Gastrocnemius medialis (tissue), 4 donors: ENCODE results near the gene NACA2. TPM values are rescaled to one million over a fixed set of nuclear protein-coding genes. Genes with fewer than 3 reads are reported as not detected.

ENCODE experiments used
- ATAC-seq, 2 donors: fragments of 150-250 bp; one replicate each; pipeline ENCODE4 v1.9.1; 2016
- DNase-seq, 2 donors: peaks; one replicate each; pipeline ENCODE4 v3.0.0-alpha.2; 2019
- H3K27ac ChIP-seq, 4 donors: fragments of 200-600 bp; sonication (generic); 1 replicate in 1 of 4; 2 replicates in 3 of 4; pipeline ENCODE4 v1.5.1; 2016 to 2018; ENCODE audit warnings: mild to moderate bottlenecking in 2 of 4, moderate library complexity in 1 of 4
- H3K27me3 ChIP-seq, 3 donors: fragments of 200-600 bp; sonication (generic) in 2 of 3; 1 replicate in 1 of 3; 2 replicates in 2 of 3; pipeline versions ENCODE4 v1.5.1 to v1.6.0; 2016 to 2019; ENCODE audit warnings: mild to moderate bottlenecking in 1 of 3, moderate library complexity in 1 of 3
- H3K36me3 ChIP-seq, 2 donors: fragments of 200-600 bp; sonication (generic) in 1 of 2; one replicate each; pipeline ENCODE4 v1.5.1; 2017 to 2018
- H3K4me1 ChIP-seq, 2 donors: fragments of 200-600 bp; sonication (generic) in 1 of 2; one replicate each; pipeline ENCODE4 v1.5.1; 2016 to 2017; ENCODE audit warnings: mild to moderate bottlenecking in 2 of 2
- H3K4me3 ChIP-seq, 4 donors: fragments of 200-600 bp; sonication (generic) in 3 of 4; 1 replicate in 1 of 4; 2 replicates in 3 of 4; pipeline ENCODE4 v1.5.1; 2016 to 2019; ENCODE audit warnings: mild to moderate bottlenecking in 2 of 4
- H3K9me3 ChIP-seq, 3 donors: fragments of 200-600 bp; sonication (generic) in 2 of 3; 1 replicate in 1 of 3; 2 replicates in 2 of 3; pipeline ENCODE4 v1.5.1; 2016 to 2019
- POLR2A ChIP-seq, 2 donors: fragments of 450-650 bp; IDR thresholded peaks; one replicate each; pipeline ENCODE4 v1.6.1; 2017; ENCODE audit warnings: antibody characterized with exemption in 2 of 2, mild to moderate bottlenecking in 2 of 2, moderate library complexity in 2 of 2
- in situ Hi-C, 4 donors: fragments of 200-750 bp; cut with MboI; loops; one replicate each; pipeline versions ENCODE4 v1.15.0 to v1.8.0; 2017; ENCODE audit warnings: low sequenced_read_pairs in 4 of 4
- intact Hi-C: fragments of 100-400 bp; cut with DNase I; formaldehyde crosslinking; loops from one replicate; pipeline ENCODE4 v1.15.1; 2023; ENCODE audit warnings: low total_unique reads
- total RNA-seq, 4 donors: library from RNA; depleted of rRNA; stranded (reverse); fragments of >200 nt; gene quantifications; one replicate each; pipeline versions ENCODE4 v1.1.0 to v1.2.3, GENCODE V29; 2016
- TF ChIP-seq, protein P1 (sequence below), 5 experiments: fragments of 450-650 bp in 3 of 5; fragments of 200-600 bp in 2 of 5; sonication (generic) in 2 of 5; IDR thresholded peaks in 4 of 5; conservative IDR thresholded peaks in 1 of 5; 1 replicate in 4 of 5; 2 replicates in 1 of 5; pipeline ENCODE4 v1.5.1; 2016 to 2019; ENCODE audit warnings: antibody characterized with exemption in 5 of 5, mild to moderate bottlenecking in 3 of 5, moderate library complexity in 3 of 5

The NACA2 gene
- total RNA-seq, 4 donors from 2014 or later: not detected

- no peaks in the 10 kb centered on the region for H3K36me3 ChIP-seq
- H3K4me3 ChIP-seq: no peak overlapping the region
- H3K9me3 ChIP-seq: no peaks in the 10 kb centered on the region
- intact Hi-C loops (no loop called here), in situ Hi-C loops (no loop called here)
- H3K4me1 ChIP-seq: no peaks in the 10 kb centered on the region
- no peaks in the 10 kb centered on the region for H3K27me3 ChIP-seq
- no peak overlapping the region for H3K27ac ChIP-seq
- DNase-seq (no peak), ATAC-seq (no peak)
- no peak for TF ChIP-seq POLR2A (IDR thresholded peaks at IDR 0.05)
- TF ChIP-seq, protein P1, sequence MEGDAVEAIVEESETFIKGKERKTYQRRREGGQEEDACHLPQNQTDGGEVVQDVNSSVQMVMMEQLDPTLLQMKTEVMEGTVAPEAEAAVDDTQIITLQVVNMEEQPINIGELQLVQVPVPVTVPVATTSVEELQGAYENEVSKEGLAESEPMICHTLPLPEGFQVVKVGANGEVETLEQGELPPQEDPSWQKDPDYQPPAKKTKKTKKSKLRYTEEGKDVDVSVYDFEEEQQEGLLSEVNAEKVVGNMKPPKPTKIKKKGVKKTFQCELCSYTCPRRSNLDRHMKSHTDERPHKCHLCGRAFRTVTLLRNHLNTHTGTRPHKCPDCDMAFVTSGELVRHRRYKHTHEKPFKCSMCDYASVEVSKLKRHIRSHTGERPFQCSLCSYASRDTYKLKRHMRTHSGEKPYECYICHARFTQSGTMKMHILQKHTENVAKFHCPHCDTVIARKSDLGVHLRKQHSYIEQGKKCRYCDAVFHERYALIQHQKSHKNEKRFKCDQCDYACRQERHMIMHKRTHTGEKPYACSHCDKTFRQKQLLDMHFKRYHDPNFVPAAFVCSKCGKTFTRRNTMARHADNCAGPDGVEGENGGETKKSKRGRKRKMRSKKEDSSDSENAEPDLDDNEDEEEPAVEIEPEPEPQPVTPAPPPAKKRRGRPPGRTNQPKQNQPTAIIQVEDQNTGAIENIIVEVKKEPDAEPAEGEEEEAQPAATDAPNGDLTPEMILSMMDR (IDR thresholded peaks at IDR 0.05 in 4 of 5, conservative IDR thresholded peaks at IDR 0.05 in 1 of 5): no peak
Measured at GRCh38 chr17:61565213-61565612, 25.8 kb downstream of the NACA2 start.

DNA sequence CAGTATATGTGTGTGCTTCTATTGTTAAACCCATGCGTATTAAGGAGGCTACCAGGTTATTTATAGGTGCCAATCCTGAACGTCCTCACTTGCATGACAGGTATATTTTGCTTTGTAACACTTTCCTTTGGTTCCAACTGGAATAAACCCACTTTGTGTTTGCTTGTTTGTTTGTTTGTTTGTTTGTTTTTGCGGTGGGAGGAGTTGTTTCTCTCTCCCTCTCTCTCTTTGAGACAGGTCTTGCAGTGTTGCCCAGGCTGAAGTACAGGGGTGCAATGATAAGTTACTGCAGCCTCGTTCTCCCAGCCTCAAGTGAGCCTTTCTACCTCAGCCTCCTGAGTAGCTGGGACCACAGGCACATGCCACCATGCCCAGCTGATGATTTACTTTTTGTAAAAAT, 28.7 kb downstream of the NACA2 start:
- H3K27me3 ChIP-seq: no peaks in the 10 kb centered on the region
- TF ChIP-seq, protein P1 (IDR thresholded peaks at IDR 0.05 in 4 of 5, conservative IDR thresholded peaks at IDR 0.05 in 1 of 5): no peak
- no peak for TF ChIP-seq POLR2A (IDR thresholded peaks at IDR 0.05)
- in situ Hi-C loops: no loop called here
- ATAC-seq (no peak), DNase-seq (no peak)
- H3K4me1 ChIP-seq: no peaks in the 10 kb centered on the region
- no peaks in the 10 kb centered on the region for H3K36me3 ChIP-seq
- H3K9me3 ChIP-seq: no peaks in the 10 kb centered on the region
- H3K27ac ChIP-seq: no peak overlapping the region
- intact Hi-C loops: no loop called here
- H3K4me3 ChIP-seq: no peak overlapping the region

- DNase-seq (no peak), ATAC-seq (no peak)
- Histone ChIP-seq H3K27me3 (no peaks in the 10 kb centered on the region), H3K4me1 (no peaks in the 10 kb centered on the region), H3K27ac (no peak overlapping the region), H3K4me3 (no peak overlapping the region), H3K9me3 (no peaks in the 10 kb centered on the region), H3K36me3 (no peaks in the 10 kb centered on the region)
- intact Hi-C loops: no loop called here
- TF ChIP-seq, protein P1 (IDR thresholded peaks at IDR 0.05 in 4 of 5, conservative IDR thresholded peaks at IDR 0.05 in 1 of 5): no peak
- TF ChIP-seq POLR2A (IDR thresholded peaks at IDR 0.05): no peak
- in situ Hi-C loops: no loop called here
Measured at GRCh38 chr17:61561354-61561753, 29.7 kb downstream of the NACA2 start.

GRCh38 chr17:61560071-61560470, 30.9 kb downstream of the NACA2 start:
- Histone ChIP-seq H3K36me3 (no peaks in the 10 kb centered on the region), H3K4me3 (no peak overlapping the region), H3K27me3 (peaks cover 0 to 4% (median 0%) of the 10 kb centered on the region in 3 donors), H3K4me1 (no peaks in the 10 kb centered on the region), H3K27ac (no peak overlapping the region), H3K9me3 (no peaks in the 10 kb centered on the region)
- DNase-seq: no peak
- ATAC-seq: no peak
- intact Hi-C loops: no loop called here
- in situ Hi-C loops: no loop called here
- TF ChIP-seq, protein P1 (IDR thresholded peaks at IDR 0.05 in 4 of 5, conservative IDR thresholded peaks at IDR 0.05 in 1 of 5): no peak
- TF ChIP-seq POLR2A (IDR thresholded peaks at IDR 0.05): no peak
